ENCODE data around the gene PPP3R1.

GRCh38 chr2:68151037-68151436 is 101.3 kb downstream of the PPP3R1 start:
- TF ChIP-seq RAD21 (IDR thresholded peaks at IDR 0.05) (no peak), EGR1 (IDR thresholded peaks at IDR 0.05; ENCODE audit: low read depth in 2 of 2) (no peak), CTCF (IDR thresholded peaks at IDR 0.05; ENCODE audit: low read depth, low read length, missing input control) (no peak), TAF1 (conservative IDR thresholded peaks at IDR 0.05) (no peak), GABPA (IDR thresholded peaks at IDR 0.05 in 1 of 2, conservative IDR thresholded peaks at IDR 0.05 in 1 of 2) (no peak), ZBTB33 (IDR thresholded peaks at IDR 0.05) (no peak), ATF3 (IDR thresholded peaks at IDR 0.05) (no peak), REST (IDR thresholded peaks at IDR 0.05) (no peak), HNF4G (IDR thresholded peaks at IDR 0.05) (no peak), JUND (IDR thresholded peaks at IDR 0.05) (no peak), MAX (IDR thresholded peaks at IDR 0.05) (no peak), FOXA2 (IDR thresholded peaks at IDR 0.05) (no peak), SP1 (IDR thresholded peaks at IDR 0.05) (no peak)
